Measurements from ENCODE around the gene PRKCQ. TPM values are rescaled to one million over a fixed set of nuclear protein-coding genes. Genes with fewer than 3 reads are reported as not detected.

PRKCQ gene
- total and polyA plus RNA-seq, 4 donors = 0.13 to 3.3 (median 0.45) TPM

DNA sequence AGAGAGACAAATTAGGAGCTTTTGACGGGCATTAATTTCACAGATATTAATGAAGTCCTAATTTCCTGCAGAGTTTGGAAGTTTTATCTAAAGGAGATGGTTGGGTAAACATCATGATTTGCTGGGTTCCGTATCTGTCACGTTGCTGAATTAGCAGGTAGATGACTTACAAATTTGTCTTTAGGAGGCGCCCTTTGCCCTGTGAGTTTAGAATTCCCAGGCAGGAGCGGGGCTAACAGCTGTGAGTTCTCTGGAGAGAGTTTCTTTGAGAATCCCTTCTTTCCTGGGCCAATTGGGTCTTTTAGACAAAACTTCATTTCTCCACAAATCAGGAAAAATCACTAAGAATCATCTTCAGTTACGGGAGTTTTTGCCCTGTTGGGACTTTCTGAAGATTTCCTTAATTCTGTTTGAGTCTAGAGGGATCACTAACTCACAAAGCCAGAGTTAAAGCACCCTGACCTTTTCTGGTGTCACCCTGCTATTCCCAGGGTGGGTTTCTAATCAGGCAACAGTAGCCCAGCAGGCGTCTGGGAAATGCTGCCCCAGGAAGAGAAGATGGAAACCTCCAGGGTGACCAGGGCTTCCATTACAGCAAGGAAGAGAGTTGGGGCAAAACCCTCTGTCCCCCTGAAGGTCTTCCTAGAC lies 63.7 kb downstream of the PRKCQ start (continued):
- no peak for TF ChIP-seq ZBTB33 (IDR thresholded peaks at IDR 0.05)
- TF ChIP-seq, protein P1, sequence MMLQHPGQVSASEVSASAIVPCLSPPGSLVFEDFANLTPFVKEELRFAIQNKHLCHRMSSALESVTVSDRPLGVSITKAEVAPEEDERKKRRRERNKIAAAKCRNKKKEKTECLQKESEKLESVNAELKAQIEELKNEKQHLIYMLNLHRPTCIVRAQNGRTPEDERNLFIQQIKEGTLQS (IDR thresholded peaks at IDR 0.05) = no peak

GRCh38 chr10:6514844-6515780 lies 65.0 kb downstream of the PRKCQ start:
- Histone ChIP-seq H3K9ac (ENCODE audit: low read depth in 1 of 2, low read length in 2 of 2) (no peak overlapping the region), H3K9me3 (ENCODE audit: control insufficient read depth in 4 of 4, low read length in 3 of 4) (peaks cover 0 to 3% (median 0%) of the 10 kb centered on the region in 4 donors), H3K4me1 (ENCODE audit: control insufficient read depth in 4 of 4, insufficient read depth in 4 of 4, low read length in 3 of 4) (no peaks in the 10 kb centered on the region), H3K27ac (ENCODE audit: low read depth in 1 of 2, low read length in 2 of 2) (no peak overlapping the region), H3K27me3 (ENCODE audit: control insufficient read depth in 4 of 4, insufficient read depth in 4 of 4, low read length in 3 of 4) (no peaks in the 10 kb centered on the region), H3K36me3 (ENCODE audit: control insufficient read depth in 4 of 4, insufficient read depth in 3 of 4, low read depth in 1 of 4, low read length in 3 of 4) (no peaks in the 10 kb centered on the region), H3K4me3 (ENCODE audit: low read depth in 1 of 3, low read length in 3 of 3) (no peak overlapping the region)
- 82% methylated on average over 15 of the region's 15 CpGs for WGBS
- no peak for TF ChIP-seq RXRA (IDR thresholded peaks at IDR 0.05)
- DNase-seq (ENCODE audit: low spot score) = no peak

GRCh38 chr10:6514180-6514579 lies 65.9 kb downstream of the PRKCQ start:
- DNase-seq (ENCODE audit: low spot score) = no peak
- 76% methylated on average over 7 of the region's 7 CpGs for WGBS
- H3K36me3 ChIP-seq (ENCODE audit: control insufficient read depth in 4 of 4, insufficient read depth in 3 of 4, low read depth in 1 of 4, low read length in 3 of 4) = no peaks in the 10 kb centered on the region
- TF ChIP-seq NR2F2 (IDR thresholded peaks at IDR 0.05) (no peak), MAX (IDR thresholded peaks at IDR 0.05) (no peak), RXRA (IDR thresholded peaks at IDR 0.05) (no peak), FOXA2 (IDR thresholded peaks at IDR 0.05) (no peak), HNF4G (IDR thresholded peaks at IDR 0.05) (no peak), RAD21 (IDR thresholded peaks at IDR 0.05) (no peak), JUND (IDR thresholded peaks at IDR 0.05) (no peak), SP1 (IDR thresholded peaks at IDR 0.05) (no peak)
- H3K9me3 ChIP-seq (ENCODE audit: control insufficient read depth in 4 of 4, low read length in 3 of 4) = peaks cover 0 to 3% (median 0%) of the 10 kb centered on the region in 4 donors
- no peaks in the 10 kb centered on the region for H3K27me3 ChIP-seq (ENCODE audit: control insufficient read depth in 4 of 4, insufficient read depth in 4 of 4, low read length in 3 of 4)
- H3K4me3 ChIP-seq (ENCODE audit: low read depth in 1 of 3, low read length in 3 of 3) = no peak overlapping the region
- H3K27ac ChIP-seq (ENCODE audit: low read depth in 1 of 2, low read length in 2 of 2) = no peak overlapping the region
- no peak overlapping the region for H3K9ac ChIP-seq (ENCODE audit: low read depth in 1 of 2, low read length in 2 of 2)
- H3K4me1 ChIP-seq (ENCODE audit: control insufficient read depth in 4 of 4, insufficient read depth in 4 of 4, low read length in 3 of 4) = no peaks in the 10 kb centered on the region

- 67% methylated on average over 3 of the region's 3 CpGs for WGBS
- no peak overlapping the region for H3K27ac ChIP-seq (ENCODE audit: low read depth in 1 of 2, low read length in 2 of 2)
- peaks cover 0 to 3% (median 0%) of the 10 kb centered on the region in 4 donors for H3K9me3 ChIP-seq (ENCODE audit: control insufficient read depth in 4 of 4, low read length in 3 of 4)
- no peaks in the 10 kb centered on the region for H3K4me1 ChIP-seq (ENCODE audit: control insufficient read depth in 4 of 4, insufficient read depth in 4 of 4, low read length in 3 of 4)
- TF ChIP-seq SP1 (IDR thresholded peaks at IDR 0.05) (no peak), REST (IDR thresholded peaks at IDR 0.05) (no peak), ZBTB33 (IDR thresholded peaks at IDR 0.05) (no peak), FOXA2 (IDR thresholded peaks at IDR 0.05) (no peak), RXRA (IDR thresholded peaks at IDR 0.05) (no peak), EGR1 (IDR thresholded peaks at IDR 0.05; ENCODE audit: low read depth in 2 of 2) (no peak), HNF4G (IDR thresholded peaks at IDR 0.05) (no peak), JUND (IDR thresholded peaks at IDR 0.05) (no peak), FOXA1 (IDR thresholded peaks at IDR 0.05) (no peak), MAX (IDR thresholded peaks at IDR 0.05) (no peak)
- TF ChIP-seq, protein P1 (IDR thresholded peaks at IDR 0.05) = no peak
- no peak for DNase-seq (ENCODE audit: low spot score)
- H3K36me3 ChIP-seq (ENCODE audit: control insufficient read depth in 4 of 4, insufficient read depth in 3 of 4, low read depth in 1 of 4, low read length in 3 of 4) = no peaks in the 10 kb centered on the region
- no peaks in the 10 kb centered on the region for H3K27me3 ChIP-seq (ENCODE audit: control insufficient read depth in 4 of 4, insufficient read depth in 4 of 4, low read length in 3 of 4)
- H3K4me3 ChIP-seq (ENCODE audit: low read depth in 1 of 3, low read length in 3 of 3) = no peak overlapping the region
- H3K9ac ChIP-seq (ENCODE audit: low read depth in 1 of 2, low read length in 2 of 2) = no peak overlapping the region
These were observed 66.6 kb downstream of the PRKCQ start for GRCh38 chr10:6513476-6513875.

All from liver (tissue), 9 donors.